GM21825 (cell line): ENCODE data around the gene ZNF335.
"Not testable (repeated sequence)": the region's sequence is repeated elsewhere in the genome, so short reads cannot be mapped to it uniquely, and the experiment has no call there.

Experiments
- ATAC-seq: cut with Tn5 transposase; IDR thresholded peaks from one replicate; pipeline ENCODE4 v1.9.1; 2021; ENCODE audit warnings: mild to moderate bottlenecking, moderate library complexity; ENCODE audit not compliant: unreplicated experiment

The ZNF335 gene

DNA sequence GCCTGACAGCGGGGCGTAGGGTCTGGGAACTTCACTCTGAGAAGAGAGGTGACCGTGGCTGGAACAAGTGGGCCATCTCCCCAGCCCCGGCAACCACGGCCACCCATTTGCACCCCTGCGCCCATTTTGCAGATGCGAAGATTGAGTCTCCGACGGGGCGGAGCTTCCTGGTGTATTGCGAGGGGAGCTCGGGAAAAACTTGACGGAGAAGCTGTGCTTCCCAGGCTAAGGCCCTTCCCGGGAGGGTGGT is 653 bp downstream of the ZNF335 start:
- no peak for ATAC-seq

DNA sequence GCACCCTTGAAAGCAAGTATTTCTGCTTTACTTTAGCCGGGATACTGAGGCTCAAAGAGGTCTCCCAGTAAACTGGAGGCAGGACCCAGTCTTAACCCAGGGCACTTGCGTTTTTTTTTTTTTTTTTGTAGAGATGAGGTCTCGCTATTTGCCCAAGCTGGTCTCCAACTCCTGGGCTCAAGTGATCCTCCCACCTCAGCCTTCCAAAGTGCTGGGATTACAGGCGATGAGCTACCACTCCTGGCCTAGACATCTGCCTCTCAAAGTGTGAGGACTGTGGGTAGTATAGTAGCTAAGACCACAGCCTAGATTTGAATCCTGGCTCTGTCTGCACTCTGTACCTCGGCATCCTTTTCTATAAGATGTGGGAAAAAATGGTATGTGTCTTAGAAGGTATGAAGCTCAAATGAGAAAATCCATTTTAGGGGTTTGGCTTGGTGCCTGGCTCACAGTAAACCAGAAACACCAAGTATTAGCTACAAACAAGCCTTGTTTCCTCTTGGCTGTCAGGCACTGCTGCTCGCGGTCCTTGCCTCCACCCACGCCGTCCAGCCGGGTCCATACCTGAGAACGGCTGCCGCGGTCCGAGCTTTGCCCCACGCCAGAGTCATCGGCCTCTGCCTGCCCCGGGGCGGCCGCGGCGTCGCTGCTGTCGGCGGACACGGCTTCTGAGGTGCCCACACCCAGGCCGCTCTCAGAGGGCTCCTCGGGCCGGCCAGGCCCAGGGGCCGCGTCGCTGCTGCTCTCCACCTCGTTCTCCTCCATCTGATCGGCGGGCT is 1.2 kb downstream of the ZNF335 start:
- no peak for ATAC-seq

DNA sequence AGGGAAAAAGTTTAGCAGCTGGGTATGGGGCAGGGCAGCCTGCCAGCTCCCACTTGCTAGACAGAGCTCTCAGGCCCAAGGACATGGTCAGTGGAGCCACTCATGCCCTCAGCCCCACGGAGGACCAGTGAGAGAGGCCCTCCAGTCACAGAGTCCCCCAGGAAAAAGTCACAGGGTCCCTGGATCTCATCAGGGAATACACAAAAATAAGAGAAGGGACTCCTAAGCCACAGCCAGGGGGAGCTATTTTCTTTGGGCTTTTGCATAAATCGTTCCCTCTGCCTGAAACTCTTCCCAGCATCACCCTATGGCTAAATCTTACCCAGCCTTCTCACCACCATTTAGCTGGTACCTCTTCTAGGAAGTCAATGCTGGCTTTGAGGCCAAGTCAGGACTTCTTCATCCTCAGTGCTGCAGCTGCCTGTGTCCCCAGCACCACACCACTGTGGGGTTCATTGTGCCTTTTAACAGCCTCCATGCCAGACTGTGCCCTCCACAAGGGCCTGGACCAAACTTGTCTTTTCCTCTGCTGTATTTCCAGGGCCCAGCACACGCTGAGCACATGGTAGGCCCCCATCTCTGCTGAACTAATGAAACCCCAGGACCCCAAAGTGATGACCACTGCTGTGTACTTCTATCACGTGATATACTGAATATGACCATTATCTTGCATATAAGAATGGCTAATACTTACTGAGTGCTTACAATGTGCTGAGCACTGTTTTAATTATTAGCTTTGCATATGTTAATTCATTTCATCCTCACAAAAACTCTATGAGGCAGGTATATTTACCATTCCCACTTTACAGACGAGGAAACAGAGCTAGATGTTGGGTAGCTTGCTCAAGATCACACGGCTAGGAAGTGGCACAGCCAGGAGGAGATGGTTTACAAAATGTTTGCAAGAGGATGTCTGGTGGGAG is 2.0 kb downstream of the ZNF335 start:
- ATAC-seq: no peak

DNA sequence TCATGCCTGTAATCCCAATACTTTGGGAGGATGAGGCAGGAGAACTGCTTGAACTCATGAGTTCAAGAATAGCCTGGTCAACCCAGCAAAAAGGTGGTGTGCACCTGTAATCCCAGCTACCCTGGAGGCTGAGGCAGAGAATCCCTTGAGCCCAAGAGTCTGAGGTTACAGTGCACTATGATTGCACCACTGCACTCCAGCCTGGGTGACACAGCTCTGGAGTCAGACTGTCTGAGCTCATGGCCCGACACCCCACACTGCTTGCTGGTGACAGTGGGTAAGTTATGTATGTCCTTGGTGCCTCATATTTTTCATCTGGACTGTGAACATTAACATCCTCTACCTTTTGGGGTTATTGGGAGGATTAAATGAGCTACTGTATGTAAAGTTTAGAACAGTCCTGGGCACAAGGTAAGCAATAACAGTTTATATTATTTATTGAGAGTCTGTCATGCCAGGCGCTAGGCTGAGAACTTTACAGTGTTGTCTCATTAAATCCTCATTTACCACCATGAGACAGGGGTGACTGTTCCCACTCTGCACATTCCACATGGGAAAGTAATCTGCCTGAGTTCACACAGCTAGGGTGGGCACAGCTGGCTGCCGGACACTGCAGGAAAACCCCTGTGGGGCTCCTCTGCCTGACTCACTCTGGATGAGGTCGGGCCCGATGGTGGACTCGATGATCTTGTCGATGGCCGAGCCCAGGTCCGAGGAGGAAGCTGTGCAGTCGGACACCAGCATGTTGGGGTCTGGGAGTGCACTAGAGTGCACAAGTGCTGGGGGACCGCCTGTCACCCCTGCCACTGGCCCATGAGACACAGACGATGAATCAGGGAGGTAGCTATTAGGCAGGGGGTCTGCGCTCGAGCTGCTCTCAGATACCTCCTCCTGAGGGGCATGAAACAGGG is 2.9 kb downstream of the ZNF335 start:
- no peak for ATAC-seq

DNA sequence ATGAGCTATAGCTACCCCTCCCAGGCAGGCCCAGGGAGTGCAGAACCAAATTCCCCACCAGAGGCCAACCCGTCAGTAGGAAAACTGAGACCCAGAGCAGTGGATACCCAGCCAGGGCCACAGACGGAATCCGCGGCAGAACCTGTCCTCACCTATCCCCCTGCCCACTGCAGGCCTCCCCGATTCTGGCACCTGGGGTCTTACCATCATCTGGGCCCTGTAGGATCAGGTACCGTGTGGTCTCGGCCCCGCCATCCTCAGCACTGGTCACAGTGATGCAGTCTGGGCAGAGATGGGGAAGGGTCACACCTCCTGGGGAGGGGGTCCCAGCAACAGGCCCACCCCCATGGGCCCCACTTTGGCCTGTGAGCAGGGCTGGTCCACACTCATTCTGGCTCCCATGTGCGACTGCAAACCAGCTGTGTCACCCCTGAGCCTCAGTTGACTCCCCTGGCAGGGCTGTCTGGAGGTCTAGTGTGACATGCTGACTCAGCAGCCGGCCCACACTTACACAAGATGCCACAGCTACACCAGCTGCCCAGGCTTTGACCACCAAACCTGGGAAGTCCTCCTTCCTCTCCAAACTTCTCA is 3.8 kb downstream of the ZNF335 start:
- no peak for ATAC-seq

DNA sequence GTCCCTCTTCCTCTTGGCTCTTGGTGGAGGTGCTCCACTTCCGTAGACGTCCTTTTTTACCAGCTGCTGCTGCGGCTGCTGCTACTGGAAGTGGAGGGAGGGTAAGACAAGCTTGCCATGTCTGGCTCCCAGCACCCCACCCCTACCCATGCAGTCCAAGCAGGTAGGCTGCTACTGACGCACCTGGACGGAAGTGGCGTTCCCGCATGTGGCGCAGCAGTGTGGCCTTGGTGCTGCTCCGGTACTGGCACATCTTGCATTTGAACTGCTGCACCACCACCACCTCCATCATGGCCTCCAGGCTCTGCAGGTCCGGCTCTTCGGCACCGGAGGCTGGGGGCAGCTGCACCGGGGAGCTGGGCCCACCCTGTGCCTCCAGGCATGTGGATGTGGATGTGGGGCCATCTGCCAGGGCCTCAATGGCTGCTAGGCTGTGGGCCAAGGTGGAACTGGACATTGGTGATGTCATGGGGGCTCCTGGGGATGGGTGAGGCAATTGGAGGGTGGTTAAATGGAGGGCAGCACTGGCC is 4.4 kb downstream of the ZNF335 start:
- no peak for ATAC-seq

DNA sequence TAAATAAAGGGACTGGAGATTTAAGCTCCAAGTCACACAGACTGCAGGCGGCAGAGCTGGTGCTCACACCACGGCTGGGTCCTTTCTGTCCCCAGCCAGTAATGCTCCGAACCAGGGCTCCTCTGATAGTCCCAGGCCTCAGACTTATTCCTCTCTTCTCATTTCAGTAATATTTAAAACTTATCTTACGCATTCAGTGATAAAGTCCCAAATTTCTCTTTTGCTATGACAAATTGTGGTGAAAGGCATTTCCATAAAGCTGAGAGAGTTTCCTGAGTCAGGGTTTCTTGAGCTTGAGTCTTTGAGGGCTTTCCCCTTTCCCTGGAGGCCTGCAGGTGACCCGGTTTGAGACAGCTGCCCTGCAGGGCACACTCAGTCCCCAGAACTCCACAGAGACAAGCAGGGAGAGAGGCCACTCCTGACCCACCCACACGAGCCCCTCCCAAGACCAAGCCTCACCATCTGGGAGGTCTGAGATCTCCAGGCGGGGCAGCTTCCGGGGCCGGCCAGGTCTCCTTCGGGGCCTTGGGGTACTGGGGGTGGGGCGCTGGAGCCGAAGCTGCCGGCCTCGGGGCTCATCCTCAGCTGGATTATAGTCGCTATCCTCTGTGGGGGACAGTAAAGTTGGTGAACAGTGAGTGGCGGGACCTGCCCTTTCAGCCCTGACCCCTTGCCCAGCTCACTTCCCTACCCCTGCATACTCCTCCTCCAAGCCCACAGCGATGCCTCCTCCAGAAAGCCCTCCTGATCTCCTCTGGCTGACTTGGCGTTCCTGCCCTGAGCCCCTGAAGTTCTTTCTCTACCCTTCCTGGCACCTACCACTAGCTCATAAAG is 6.6 kb downstream of the ZNF335 start:
- ATAC-seq: no peak

DNA sequence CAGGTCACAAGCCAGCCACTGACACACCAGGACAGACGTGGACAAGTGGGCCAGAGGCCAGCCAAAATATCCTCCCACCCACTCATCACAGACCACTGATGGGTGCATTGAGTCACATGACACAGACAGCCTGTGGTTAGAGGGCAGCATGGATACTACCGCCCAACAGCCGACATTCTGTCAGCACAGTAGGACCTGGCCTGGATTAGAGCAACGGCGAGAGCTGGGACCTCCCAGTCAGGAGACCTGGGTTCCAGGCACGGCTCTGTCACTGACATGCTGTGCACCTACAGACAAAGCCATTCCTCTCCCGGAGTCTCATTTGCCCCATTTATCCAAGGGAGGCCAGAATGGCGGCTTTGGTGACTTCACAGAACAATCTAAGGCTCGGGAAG is 8.0 kb downstream of the ZNF335 start:
- ATAC-seq: no peak

DNA sequence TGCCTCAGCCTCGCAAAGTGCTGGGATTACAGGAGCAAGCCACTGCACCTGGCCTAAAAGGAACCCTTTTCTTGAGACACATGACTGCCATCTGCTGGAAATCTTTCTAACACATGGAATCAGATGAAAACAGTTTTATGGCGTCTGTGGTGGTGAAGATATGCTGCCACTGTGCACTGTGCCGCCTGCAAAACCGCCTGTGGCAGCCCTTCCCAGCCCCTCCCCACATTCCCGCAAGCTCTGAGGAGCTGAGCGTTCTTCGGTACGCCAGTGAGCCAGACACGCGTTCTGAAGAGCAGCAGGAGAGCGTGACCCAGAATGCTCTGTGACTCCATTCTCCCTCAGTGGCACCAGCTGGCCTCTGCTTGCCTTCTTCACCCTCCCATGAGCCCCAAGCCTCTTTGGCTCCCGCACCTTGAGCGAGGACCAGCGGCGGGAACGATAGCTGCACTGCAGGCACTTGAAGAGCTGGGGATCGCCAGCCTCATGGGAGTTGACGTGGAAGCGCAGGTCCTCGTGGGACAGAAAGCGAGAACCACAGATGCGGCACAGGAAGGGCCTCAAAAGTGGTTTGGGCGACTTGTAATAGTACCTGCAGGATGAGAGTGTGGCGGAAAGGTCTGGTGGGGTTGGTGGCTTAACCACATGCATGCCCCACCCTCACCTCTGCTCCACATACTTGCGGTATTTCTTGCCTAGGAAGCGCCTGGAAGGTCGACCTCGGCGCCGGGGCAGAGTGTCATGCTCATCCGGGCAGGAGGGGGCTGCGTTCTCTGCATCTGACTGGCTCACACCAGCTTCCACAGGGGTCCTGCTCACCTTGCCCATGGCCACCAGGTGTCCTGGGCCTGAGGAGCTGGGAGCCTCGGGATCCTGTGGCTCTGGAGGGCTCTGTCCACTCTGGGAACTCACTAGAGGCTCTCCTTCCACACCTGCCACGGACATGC is 8.7 kb downstream of the ZNF335 start:
- ATAC-seq: no peak

DNA sequence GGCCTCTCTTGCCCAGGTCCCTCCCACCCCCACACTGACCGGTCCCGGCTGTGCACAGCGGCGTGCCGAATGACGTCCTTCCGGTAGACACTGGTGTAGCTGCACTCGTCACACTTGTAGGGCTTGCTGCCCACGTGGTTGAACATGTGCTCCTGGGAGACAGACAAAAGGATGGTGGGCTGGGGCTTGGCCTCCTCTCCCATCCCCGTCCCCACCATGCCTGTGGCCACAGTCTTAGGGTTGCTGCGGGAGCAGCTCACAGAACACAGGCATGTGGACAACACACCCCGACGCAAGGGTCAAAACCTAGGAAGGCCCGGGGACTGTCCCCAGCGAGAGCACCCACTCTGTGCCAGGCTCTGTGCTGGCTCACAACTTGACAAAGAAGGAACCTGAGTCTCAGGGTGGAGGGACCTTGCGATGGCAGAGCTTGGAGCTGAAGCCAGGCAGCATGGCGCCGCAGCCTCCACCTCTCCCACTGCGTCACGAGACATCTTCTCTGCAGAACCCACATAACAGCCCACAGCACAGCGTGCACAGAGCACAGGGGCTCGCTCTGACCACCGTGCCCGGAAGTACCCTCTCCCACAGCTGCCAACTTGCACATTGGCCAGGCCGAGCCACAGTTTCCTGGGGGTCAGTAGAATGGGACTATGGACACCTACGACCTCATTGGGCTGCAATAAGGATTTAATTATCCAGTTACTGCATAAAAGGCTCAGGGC is 9.8 kb downstream of the ZNF335 start:
- ATAC-seq: no peak

DNA sequence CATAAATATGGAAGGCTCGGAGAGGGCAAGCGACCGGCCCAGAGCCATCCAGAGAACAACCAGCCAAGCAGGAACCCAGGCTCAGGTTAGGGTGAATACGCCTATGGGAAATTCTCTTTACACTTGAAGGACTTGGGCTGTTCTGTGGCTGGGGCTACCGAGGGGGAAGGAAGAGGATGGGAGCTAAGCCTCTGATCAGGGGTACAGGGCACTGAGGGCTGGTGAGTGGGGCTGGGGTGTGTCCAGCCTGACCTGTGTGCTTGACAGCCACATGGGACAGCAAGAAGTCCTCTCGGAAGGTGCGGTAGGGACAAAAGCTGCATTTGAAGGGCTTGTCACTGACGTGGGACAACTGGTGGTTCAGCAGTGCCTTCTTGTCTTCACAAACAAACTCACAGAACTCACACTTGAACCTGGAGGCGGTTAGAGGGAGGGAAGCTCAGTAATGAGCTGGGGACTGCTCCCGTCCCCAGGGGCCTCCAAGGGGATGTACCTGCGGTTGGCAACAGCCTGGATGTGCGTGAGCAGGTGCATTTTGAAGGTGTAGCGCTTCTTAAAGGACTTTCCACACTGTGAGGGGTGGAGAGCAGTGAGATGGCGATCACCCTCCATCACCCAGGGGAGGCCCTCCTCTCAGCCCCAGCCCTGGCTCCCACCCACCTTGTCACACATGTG is 11.9 kb downstream of the ZNF335 start:
- no peak for ATAC-seq

DNA sequence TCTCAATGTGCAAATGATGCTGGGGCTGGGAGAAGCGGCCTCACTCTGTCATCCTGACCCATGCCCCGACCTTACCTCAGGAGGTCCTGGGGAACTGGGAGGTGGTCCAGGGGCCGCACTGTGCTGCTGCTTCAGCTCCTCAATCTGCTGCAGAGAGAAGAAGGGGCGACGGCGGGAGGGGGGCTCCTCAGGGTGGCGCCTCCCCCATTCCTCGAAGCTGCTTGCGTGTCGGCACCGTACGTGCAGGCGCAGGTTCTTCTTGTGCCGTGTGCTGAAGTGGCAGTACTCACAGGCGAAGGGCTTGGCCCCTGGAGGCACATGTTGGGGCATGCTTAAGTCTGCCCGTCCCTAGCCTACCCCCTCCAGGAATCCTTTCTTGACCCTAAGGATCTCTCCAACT is 12.9 kb downstream of the ZNF335 start:
- no peak for ATAC-seq

DNA sequence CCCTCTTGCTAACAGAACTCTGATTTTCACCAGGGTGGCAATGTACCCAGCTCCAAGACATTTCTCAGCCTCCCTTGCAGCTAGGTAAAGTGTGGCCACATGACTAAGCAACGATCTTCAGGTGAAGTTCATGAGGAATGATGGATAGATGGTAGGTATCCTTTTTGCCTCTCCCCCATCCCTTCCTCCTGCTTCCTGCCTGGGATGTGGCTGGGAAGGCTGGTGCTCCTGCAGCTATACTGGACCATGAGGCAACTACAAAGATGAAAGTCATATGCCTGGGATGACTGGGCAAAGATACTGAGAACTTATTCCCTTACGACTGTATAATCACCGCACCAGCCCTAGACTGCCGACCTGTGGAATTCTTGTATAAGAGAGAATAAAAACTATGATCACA is 13.4 kb downstream of the ZNF335 start:
- no peak for ATAC-seq

DNA sequence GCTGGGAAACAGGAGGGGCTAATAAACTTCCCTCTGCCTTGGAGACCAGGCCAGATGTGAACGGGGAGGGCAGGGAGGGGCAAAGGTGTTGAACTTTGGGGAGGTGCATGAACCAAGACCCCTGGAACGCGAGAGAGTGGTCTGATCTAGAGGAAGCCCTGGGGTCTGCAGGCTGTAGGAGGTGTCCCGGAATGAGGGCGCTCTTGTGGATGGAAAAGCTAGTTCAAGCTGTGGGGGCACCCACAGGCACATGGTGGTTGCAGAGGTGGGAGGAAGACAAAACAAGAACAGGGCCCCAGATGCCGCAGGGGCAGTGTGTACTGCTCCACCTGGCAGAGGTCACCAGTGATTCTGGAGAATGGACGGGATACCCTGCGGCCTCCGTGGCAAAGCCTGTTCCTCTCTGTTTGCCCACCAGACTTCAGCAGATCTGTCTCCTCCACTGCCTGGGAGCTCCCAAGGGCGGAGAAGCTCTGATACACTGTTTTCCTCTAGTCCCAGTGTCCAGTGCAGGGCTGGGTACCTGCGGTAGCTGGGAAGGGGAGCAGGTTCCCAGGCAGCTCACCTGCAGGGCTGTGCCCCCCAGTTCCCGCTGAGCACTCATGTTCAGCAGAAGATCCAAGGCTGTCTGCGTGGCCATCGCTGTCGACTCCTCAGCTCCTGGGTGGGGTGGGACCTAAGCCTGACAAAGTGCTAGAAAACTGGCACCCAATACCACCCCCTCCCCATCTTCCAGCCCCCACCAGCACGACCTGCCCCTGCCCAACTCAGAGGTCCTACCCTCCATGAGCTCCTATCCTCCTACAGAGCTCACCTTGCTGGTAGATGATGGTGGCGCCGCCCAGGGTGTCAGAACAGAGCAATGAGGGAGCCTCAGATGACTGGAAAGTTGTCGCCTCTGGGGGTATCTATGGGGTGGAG is 14.7 kb downstream of the ZNF335 start:
- no peak for ATAC-seq

DNA sequence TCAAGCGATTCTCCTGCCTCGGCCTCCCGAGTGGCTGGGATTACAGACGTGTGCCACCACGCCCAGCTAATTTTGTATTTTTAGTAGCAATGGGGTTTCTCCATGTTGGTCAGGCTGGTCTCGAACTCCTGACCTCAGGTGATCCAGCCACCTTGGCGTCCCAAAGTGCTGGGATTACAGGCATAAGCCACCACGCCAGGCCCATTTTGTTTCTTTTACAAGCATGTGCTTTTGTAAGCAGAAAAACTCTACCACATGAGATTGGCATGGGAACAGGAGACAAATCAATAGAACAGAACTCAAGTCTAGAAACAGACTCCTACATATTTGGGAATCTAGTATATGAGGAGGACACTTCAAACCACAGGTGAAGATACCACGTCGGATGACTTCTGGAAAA is 15.7 kb downstream of the ZNF335 start:
- not testable (repeated sequence) for ATAC-seq

DNA sequence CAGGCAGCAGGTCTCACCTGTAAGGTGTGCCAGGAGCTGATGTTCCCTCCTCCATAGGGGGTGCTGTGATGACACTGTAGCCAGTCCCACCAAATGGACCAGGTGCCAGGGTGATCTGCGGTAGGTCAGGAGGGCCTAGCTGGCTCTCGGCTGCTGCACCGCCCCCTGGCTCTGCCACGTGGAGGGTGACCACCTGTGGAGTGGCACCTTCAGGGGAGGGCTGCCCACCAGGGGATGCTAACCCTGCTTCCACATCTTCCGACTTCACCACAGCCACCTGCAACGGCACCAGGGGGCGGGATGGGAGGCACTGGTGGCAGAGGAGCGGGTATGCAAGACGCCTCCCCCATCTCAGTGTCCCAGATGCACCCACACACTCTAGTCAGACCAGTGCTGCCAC is 18.3 kb downstream of the ZNF335 start:
- no peak for ATAC-seq

DNA sequence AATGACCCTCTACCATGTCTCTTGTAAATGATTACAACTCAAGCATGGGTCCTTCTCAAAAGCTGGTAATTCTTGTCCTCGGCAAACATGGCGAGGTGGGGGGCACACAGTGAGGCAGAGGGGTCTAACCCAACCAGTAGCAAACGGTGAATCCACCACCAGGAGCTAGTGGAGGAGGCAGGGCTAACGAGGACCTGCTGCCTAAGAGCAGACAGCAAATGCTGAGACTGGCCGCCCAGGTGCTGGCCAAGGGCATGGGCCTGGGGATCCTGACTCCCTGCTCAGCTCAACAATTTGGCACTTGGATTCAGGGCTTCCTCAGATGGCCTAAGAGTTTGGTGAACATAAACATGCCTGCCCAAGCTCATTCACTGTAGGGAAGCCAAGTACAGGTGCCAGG is 19.1 kb downstream of the ZNF335 start:
- no peak for ATAC-seq
